Islet of Langerhans (tissue), 1 donor: ENCODE measurements around the gene CAPN9.

ENCODE experiments used
- FAIRE-seq: peaks from one replicate; lab custom pipeline; 2011; peaks lifted over from hg19 to GRCh38; lab: Jason Lieb, UNC

The CAPN9 gene

DNA sequence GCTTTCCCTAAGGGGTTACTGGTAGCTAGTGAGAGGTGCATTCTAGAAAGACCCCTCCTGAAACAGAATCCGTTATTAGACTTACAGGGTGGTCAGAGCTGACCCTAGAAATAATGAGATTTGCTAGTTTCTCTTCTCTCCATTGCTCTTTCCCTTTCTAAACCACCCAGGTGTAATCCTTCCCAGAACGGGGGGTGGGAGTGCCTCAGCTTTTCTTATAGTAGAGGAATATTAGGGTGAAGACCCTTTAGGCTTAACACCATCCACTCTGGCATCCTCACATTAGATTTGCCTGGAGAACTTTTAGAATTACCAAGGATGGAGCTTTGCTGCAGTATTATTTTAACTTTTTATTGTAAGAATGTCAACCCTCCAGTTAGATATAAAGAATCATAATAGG lies 49.4 kb downstream of the CAPN9 start:
- FAIRE-seq, result no peak

GRCh38 chr1:230797376-230797920 lies 50.3 kb downstream of the CAPN9 start:
- no peak for FAIRE-seq

DNA sequence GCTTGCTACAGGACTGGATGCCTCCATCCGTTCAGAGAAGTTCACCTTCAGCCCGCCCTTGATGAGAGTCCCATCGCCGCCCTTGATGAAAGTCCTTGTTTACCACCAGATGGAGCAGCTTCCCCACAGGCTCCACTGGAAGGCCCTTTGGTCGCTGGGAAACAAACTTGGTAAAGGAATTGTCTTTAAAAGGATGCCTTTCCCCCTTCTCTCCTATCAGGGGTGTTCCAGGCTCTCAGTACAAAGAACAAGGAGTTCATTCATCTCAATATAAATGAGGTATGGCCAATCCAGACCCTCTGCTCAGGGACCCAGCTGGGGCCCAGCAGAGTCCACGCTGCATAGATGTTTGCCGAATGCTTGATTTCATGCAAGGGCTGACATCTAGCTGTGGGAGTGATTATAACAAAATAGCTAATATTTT lies 50.8 kb downstream of the CAPN9 start:
- peak; percentile 66 for FAIRE-seq

DNA sequence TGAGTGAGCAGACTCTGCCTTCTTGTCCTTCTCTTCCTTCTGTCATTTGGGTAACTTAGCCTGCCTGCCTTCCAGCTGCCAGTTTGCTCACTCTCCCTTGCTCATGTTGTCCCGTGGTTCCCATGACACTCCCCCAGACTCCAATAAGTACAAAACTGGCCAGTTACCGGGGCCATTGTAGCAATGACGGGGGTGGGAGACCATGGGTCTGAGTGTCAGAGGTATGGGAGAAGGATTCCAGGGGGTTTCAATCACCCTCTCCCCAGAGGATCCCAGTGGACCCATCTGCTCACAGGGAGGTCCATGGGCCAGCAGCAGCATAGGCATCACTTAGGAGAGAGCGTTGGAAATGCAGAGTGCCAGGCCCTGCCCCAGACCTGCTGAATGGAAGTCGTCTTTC lies 51.3 kb downstream of the CAPN9 start:
- no peak for FAIRE-seq

DNA sequence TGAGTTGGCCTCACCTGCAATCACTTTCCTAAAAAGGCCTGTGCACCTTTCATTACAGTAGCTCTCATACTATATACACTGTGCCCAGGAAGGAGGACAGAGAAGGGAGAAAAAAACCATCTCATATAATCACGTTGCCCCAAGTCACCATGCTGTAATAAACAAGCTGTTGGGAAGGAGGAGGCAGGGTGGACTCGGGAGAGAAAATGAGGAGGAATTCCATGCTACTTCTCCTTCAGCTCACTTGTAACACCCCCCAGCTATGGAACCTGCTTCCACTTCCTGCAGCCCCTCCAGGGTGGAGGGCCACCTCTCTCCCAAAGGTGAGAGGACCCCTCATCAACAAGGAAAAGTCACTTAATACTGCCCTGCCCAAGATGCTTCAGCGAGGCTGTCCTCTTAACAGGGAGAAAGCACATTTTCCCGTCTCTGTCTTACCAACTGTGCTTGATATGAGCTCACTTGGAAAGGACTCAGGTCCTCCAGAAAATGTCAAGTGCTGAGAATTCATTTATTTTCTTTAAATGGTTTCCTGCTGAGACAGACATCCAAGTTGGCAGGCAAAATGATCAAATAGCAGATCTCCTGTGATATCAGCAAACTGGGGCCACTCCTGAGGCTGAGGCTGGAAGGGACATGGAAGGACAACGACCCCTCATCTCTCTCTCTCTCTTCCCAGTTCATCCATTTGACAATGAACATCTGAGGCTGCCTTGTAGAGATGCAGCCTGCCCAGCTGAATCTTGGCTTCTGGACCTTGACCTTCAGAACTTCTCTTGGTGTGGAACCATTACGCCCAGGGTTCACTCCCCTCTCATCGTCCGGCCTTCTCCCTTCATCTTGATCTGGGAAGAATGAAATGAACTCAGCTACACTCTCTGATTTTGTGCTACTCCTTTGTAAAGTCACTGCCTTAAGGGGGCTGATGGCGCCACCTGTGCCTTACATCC lies 54.0 kb downstream of the CAPN9 start:
- no peak for FAIRE-seq

- no peak for FAIRE-seq
Observed at GRCh38 chr1:230804396-230804795, 57.2 kb downstream of the CAPN9 start.

DNA sequence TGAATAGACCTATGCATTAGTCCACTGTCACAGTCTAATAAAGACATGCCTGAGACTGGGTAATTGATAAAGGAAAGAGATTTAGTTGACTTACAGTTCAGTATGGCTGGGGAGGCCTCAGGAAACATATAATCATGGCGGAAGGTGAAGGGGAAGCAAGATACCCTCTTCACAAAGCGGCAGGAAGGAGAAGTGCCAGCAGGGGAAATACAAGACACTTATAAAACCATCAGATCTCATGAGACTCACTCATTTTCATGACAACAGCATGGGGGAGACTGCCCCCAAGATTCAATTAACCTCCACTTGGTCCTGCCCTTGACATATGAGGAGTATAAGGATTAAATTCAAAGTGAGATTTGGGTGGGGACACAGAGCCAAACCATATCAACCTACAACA lies 59.4 kb downstream of the CAPN9 start:
- no peak for FAIRE-seq

- no peak for FAIRE-seq
Observed at GRCh38 chr1:230807029-230807428, 59.8 kb downstream of the CAPN9 start.

- FAIRE-seq, result no peak
Observed at GRCh38 chr1:230807561-230808280, 60.5 kb downstream of the CAPN9 start.

- no peak for FAIRE-seq
Observed at GRCh38 chr1:230808281-230808872, 61.2 kb downstream of the CAPN9 start.

DNA sequence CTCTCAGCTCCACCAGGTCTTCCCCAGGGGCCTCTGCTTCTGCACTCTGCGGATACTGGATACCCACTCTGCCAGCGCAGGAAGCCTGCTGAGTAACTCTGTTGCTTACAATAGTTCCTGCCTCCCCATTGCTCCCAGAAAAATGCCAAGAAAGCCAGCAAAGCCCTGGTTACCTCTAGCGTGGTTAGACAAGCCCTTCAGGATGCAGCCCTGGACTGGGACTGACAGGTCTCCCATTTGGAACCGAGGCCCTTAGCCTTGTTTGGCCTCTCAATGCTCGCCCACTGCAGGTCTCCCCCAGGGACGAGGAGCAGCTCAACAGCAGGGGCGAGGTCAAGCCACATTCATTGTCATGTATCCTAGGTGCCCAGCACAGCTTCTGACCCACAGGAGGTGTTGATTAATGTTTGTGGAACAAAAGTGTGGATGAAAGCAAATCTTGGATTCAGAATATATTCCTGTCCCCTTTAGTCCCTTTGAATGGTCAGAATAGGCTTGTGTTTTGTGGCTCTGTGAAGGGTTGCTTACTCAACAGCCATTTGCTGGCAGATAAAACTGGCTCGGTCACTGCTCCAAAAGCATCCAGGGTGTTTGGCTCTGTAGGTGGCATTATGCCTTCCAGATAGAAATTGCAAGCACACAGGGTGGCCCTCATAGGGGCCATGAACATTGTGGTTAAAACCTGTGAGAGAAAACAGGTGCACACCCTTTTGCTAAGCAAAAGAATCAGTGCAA lies 62.2 kb downstream of the CAPN9 start:
- FAIRE-seq, result no peak

DNA sequence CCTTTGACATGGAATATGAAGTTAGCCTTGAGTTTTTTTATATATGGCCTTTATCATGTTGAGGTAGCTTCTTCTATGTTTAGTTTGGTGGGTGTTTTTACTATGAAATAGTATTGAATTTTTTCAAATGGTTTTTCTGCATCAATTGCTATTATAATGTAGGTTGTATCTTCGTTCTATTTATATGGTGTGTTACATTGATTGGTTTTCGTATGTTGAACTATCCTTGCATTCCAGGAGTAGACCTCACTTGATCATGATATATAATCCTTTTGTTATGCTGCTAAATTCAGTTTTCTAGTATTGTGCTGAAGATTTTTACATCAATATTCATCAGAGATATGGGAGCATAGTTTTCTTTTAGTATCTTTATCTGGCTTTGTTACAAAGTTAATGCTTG lies 65.4 kb downstream of the CAPN9 start:
- FAIRE-seq, result no peak

GRCh38 chr1:230814949-230815692 lies 67.9 kb downstream of the CAPN9 start:
- no peak for FAIRE-seq

- no peak for FAIRE-seq
Observed at GRCh38 chr1:230816018-230816417, 68.8 kb downstream of the CAPN9 start.

DNA sequence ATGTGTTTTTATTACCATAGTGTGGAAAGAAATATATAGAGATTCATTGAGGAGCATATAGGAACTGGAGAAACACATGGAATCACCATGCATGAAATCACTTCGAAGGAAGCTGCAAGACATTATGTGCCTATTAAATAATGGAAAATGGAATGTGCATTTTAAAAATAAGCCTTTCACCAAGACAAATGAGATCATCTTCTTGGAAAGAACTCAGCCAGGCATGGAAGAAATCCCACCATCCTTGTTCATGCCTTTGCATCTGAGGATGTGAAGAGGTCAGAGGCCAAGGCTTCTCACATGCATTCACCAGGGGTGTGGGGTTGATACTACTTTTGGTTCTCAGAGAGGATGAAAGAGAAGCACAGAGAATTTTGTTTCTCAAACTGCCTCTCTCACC lies 71.2 kb downstream of the CAPN9 start:
- FAIRE-seq, result no peak

DNA sequence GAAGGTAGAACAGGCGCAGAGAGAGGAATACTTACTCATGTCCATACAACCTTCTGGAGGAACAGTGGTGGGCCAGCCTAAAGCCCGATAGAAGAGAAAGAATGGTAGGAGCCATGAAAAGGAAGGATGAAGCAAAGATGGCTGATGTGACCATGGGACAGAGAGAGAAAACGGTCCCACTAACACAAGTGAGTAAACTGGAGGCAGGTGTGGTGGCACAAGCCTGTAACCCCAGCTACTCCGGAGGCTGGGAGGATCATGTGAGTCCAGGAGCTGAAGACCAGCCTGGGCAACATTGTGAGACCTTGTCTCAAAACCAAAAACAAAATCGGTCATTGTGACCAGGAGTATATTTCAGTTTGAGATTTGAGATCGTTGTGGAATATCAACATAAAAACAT lies 71.7 kb downstream of the CAPN9 start:
- no peak for FAIRE-seq

DNA sequence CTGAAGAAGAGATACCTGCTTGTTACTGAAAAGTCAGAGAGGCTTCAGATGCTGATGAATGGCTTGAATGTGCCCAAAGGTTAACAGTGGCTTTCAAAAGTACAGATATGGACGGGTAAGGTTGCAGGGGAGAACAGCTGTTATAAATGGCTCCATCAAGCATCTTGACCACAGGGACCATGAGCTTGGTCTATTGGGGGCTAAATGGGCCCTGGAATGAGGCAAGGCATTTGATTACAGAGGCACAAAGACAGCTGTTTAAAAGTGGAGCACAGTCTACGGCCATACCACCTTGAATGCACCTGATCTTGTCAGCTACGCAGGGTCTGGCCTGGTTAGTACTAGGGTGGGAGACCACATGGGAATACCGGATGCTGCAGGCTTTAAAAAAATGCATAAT lies 72.8 kb downstream of the CAPN9 start:
- no peak for FAIRE-seq

GRCh38 chr1:230820568-230820967 lies 73.4 kb downstream of the CAPN9 start:
- no peak for FAIRE-seq

GRCh38 chr1:230821346-230821745 lies 74.2 kb downstream of the CAPN9 start:
- no peak for FAIRE-seq

GRCh38 chr1:230822092-230822581 lies 74.9 kb downstream of the CAPN9 start:
- FAIRE-seq, result no peak

DNA sequence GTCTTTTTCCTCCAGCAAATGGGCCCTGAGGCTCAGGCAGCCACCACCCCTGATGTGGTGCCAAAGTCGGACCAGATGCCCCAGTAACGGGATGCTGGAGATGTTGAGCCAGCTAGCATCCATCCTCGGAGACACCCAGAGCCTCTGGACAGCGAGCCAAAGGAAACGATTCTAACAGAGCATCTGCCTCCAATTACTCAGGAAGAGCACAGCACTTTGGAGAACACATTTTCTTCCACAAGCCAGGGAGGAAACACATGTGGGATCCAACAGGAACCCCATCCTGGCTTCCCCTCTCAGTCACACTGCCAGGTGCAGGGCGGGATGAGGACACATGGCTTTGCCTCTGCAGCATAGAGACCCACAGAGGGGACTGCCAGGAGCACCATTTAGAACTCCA lies 76.2 kb downstream of the CAPN9 start:
- no peak for FAIRE-seq
